ENCODE results near the gene RAB2B. TPM values are rescaled to one million over a fixed set of nuclear protein-coding genes. Genes with fewer than 3 reads are reported as not detected.
A peak's percentile ranks its signal among the peaks of the same experiment; 100 is the strongest.

RAB2B gene
- total and polyA plus RNA-seq, 12 donors: 14.0 to 50.6 (median 30.0) TPM

DNA sequence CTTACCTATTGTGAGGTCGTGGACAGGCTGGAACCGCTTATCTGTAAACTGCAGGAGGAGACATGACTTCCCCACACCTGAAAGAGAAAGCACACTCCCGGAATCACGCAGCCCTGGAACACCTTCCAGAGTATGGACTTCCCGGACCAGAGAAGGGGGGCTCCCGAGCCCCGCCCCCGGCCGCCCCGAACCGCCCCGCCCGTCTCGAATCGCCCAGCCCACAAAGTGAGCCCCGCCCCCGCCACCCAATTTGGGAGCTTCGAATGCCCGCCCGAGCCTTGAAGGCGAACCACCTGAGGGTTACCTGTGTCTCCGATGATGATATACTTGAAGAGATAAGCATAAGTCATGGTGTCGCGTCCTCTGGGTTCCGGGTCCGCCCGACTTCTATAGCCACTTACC, 235 bp downstream of the RAB2B start:
- Histone ChIP-seq H3K4me1 (replicated peaks in 1 of 2) (peaks cover 18 to 30% of the 10 kb centered on the region in 2 donors), H3K9me3 (replicated peaks in 1 of 3) (no peaks in the 10 kb centered on the region), H3K27me3 (no peaks in the 10 kb centered on the region), H3K4me3 (peak overlapping the region in 3 of 4 donors; percentile 68 to 96 (median 73)), H3K36me3 (replicated peaks in 1 of 2) (peaks cover 0 to 10% of the 10 kb centered on the region in 2 donors), H3K27ac (peak overlapping the region; percentile 56 to 99 (median 89))
- WGBS, 4 donors: 0 to 2% (median 0%) methylated on average over 13 to 27 of the region's 27 CpGs
- intact Hi-C loops (cut with DNase I): no loop called here
- TF ChIP-seq POLR2A (IDR thresholded peaks at IDR 0.05): no peak
- TF ChIP-seq, protein P1, sequence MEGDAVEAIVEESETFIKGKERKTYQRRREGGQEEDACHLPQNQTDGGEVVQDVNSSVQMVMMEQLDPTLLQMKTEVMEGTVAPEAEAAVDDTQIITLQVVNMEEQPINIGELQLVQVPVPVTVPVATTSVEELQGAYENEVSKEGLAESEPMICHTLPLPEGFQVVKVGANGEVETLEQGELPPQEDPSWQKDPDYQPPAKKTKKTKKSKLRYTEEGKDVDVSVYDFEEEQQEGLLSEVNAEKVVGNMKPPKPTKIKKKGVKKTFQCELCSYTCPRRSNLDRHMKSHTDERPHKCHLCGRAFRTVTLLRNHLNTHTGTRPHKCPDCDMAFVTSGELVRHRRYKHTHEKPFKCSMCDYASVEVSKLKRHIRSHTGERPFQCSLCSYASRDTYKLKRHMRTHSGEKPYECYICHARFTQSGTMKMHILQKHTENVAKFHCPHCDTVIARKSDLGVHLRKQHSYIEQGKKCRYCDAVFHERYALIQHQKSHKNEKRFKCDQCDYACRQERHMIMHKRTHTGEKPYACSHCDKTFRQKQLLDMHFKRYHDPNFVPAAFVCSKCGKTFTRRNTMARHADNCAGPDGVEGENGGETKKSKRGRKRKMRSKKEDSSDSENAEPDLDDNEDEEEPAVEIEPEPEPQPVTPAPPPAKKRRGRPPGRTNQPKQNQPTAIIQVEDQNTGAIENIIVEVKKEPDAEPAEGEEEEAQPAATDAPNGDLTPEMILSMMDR (IDR thresholded peaks at IDR 0.05): no peak
- peak in 6 of 7 donors; percentile 85 to 90 (median 88) for DNase-seq

DNA sequence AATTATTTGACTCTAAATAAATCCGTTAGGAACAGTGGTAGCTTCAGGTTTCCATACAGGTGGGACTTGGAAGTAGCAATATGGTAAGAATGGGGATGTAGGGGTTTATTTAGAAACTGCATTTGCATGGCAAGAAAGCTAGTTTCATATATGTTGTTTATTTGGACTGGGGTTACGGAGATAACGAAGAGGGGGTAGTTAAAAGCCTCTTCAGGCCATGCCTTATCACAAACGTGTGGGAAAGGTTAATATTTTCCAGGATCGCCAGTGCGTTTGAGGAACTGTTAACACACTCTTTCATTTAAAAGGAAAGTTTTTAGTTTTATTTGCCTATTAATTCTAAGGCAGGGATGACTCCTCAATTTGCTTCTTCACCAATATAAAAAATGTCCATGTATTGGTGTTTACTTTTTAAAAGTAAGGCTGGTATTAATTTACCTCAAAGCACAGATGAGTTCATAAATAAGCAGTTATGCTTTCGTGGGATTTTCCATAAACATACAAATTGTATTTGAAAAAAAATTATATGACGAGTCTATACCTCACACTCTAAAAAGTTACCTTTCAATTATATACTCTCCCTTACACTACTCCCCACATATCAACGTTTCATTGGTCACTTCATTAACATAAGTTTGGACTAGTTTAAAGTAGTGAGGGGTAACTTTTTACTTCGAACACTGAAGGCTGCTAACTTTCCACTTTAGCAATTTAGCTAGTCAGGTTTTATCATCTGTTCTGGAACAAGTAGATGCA, 814 bp downstream of the RAB2B start:
- Histone ChIP-seq H3K4me1 (replicated peaks in 1 of 2) (peaks cover 18 to 30% of the 10 kb centered on the region in 2 donors), H3K27me3 (no peaks in the 10 kb centered on the region), H3K27ac (peak overlapping the region; percentile 56 to 99 (median 89)), H3K9me3 (replicated peaks in 1 of 3) (no peaks in the 10 kb centered on the region), H3K36me3 (replicated peaks in 1 of 2) (peaks cover 0 to 5% of the 10 kb centered on the region in 2 donors), H3K4me3 (peak overlapping the region in 3 of 4 donors; percentile 68 to 96 (median 73))
- intact Hi-C loops (cut with DNase I): no loop called here
- WGBS, 4 donors: 41 to 43% (median 42%) methylated on average over 10 of the region's 10 CpGs
- TF ChIP-seq, protein P1 (IDR thresholded peaks at IDR 0.05): no peak
- peak in 1 of 2 donors; percentile 23 for TF ChIP-seq POLR2A (IDR thresholded peaks at IDR 0.05)
- DNase-seq: no peak

DNA sequence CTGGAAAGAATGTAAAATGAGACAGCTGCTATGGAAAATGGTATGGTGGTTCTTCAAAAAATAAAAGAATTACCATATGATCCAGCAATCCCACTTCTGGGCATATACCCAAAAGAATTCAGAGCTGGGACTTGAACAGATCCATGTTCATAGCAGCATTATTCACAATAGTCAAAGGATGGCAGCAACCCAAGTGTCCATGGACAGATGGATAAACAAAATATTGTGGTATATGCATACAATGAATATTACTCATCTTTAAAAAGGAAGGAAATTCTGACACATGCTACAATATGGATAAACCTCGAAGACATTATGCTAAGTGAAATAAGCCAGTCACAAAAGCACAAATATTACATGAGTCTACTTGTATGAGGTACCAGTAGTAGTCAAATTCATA, 9.1 kb downstream of the RAB2B start:
- intact Hi-C loops (cut with DNase I): no loop called here
- 73 to 83% (median 79%) methylated on average over 1 of the region's 1 CpG for WGBS, 4 donors

More for the DNA sequence above, 9.1 kb downstream of the RAB2B start:
- Histone ChIP-seq H3K36me3 (replicated peaks in 1 of 2) (peaks cover 0 to 59% of the 10 kb centered on the region in 2 donors), H3K4me1 (replicated peaks in 1 of 2) (no peaks in the 10 kb centered on the region), H3K9me3 (replicated peaks in 1 of 3) (no peaks in the 10 kb centered on the region), H3K4me3 (no peak overlapping the region), H3K27ac (no peak overlapping the region), H3K27me3 (no peaks in the 10 kb centered on the region)
- no peak for DNase-seq
- TF ChIP-seq, protein P1 (IDR thresholded peaks at IDR 0.05): no peak
- TF ChIP-seq POLR2A (IDR thresholded peaks at IDR 0.05): no peak
